PC-3 (cell line): Measurements from ENCODE around the gene H6PD.

Source experiments
- CTCF ChIP-seq: fragments of 300-600 bp; sonication (generic); conservative IDR thresholded peaks from 2 replicates; pipeline ENCODE4 v1.5.1; 2017; ENCODE audit warnings: antibody characterized with exemption, low read depth, mild to moderate bottlenecking, low read length
- EZH2 ChIP-seq: fragments of 300-600 bp; sonication (generic); IDR thresholded peaks from one replicate; pipeline ENCODE4 v1.6.1; 2017; ENCODE audit warnings: antibody characterized with exemption, mild to moderate bottlenecking, low read length; ENCODE audit not compliant: unreplicated experiment

DNA sequence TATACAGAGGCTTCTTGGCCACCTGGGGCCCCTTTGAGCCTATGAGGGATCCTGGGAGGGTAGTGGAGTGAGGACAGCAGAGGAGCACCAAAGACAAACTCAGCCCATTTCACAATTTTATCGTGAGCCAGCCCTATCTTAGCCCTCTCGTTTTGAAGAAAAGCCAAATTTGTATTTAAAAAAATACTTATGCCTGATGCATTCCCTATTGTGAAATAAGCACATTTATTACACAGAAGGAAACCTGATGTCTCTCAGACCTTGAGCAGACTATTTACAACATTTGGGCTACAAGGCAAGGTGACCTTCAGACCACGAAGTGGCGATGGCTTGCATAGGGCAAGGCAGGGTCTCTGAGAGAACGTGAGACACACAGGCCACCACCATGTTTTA is 41.3 kb upstream of the H6PD start:
- no peak for TF ChIP-seq CTCF
- TF ChIP-seq EZH2: no peak
